AG04449 (cell line): ENCODE measurements around the gene HOXC5.

Experiments used
- CTCF ChIA-PET: fragments of 350-600 bp; formaldehyde crosslinking; extraction: SDS; loops from one replicate; lab custom pipeline; 2021; ENCODE audit warnings: antibody characterized with exemption; lab: Yijun Ruan, JAX
- POLR2A ChIA-PET: fragments of 400-600, 350-600 bp; formaldehyde crosslinking; extraction: SDS; loops from one replicate; lab custom pipeline; 2020; ENCODE audit warnings: antibody characterized with exemption, inconsistent platforms; lab: Yijun Ruan, JAX
- DNase-seq: peaks from one replicate; pipeline ENCODE4 v3.0.0-alpha.2; 2010; ENCODE audit warnings: low read depth, low spot score
- H3K4me3 ChIP-seq: 2 replicates; pipeline ENCODE4 v1.5.1; 2011; ENCODE audit warnings: low read depth, mild to moderate bottlenecking, control low read depth, low read length
- CTCF ChIP-seq: IDR thresholded peaks from one replicate; pipeline ENCODE4 v1.5.1; 2011; ENCODE audit warnings: mild to moderate bottlenecking, moderate library complexity, low read length, control low read depth, inconsistent platforms; ENCODE audit not compliant: insufficient read depth; ENCODE audit errors: missing control alignments

The HOXC5 gene

DNA sequence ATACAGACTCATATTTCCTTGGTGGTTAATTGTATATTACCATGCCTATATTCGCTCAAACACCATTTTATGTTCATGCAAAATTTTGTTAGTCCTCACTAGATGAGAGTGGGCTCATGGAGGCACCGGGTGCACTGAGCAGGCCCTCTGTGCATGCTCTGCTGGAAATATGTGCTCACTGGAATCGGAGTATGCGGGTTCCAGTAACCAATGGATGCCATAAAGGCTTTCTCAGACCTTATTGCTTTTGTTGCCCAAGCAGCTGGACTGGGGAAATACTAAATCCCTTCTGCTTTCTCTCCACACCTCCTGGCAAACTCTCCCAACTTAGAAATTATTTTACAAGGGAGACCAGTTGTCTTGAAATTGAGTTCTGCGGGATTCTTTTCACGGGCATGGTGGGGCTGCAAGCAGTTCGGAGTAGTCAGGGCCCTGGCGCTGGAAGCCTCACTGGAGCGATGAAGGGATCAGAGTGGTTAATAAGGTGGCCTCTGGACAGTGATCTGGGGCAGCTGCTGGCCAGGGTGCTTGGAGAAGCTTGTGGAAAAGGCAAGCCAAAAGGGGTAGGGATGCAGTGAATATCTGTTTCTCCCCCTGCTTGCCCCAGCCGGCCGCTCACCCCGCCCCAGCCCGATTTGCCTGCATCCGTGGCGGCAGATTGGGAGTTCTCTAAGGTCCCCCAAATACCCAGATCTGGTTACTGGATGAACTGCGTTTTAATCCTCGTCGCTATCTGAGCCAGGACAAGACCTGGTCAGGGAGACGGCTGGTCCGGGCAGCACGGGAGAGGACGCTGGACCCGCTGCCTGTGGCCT, 12.1 kb upstream of the HOXC5 start:
- peak overlapping the region; percentile 88 for H3K4me3 ChIP-seq
- ChIA-PET POLR2A (interaction anchor here (1.8 kb wide), 1 partner anchor 12 kb away, joined by 7 read pairs; the partner anchor contains the start of gene HOXC8), CTCF (interaction anchor here (1.0 to 23.4 kb wide), 6 partner anchors 11 to 194 kb away, joined by 3 to 908 read pairs (median 50); partner anchors contain the start of genes HOXC5, HOXC8, HOXC9 and SMUG1)
- no peak for TF ChIP-seq CTCF
- no peak for DNase-seq

DNA sequence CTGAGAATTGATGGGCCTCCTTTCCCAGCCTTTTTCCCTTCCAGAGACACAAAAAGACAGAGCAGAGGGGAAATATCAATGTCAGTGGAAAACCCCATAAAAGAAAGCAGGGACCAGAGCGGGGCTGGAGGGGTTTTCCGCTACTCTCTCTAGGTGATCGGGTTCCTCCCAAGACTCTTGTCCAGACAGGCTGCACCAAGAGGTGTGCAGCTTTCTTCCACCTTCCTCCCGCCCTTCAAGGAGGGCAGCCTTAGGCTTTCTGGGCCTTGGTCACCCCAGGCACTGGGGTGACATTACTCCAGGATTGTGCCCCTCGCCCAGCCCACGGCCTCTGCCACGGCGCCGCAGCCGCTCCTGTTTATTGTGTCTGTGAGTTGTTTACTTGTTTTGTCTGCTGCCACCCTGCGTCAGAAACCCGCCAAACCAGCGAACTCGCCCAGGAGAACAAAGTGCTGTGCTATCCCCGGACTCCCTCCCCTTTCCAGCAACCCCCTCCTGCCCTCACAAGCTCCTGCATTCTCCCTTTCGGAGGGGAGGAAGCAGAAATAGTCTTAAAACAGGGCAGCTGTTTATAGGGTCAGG, 11.3 kb upstream of the HOXC5 start:
- no peak for DNase-seq
- peak overlapping the region; percentile 88 for H3K4me3 ChIP-seq
- CTCF ChIA-PET: interaction anchor here (1.0 to 23.4 kb wide), 7 partner anchors 11 to 193 kb away, joined by 3 to 908 read pairs (median 44); partner anchors contain the start of genes HOXC5, HOXC8, HOXC9 and SMUG1
- TF ChIP-seq CTCF: peak; percentile 25
- POLR2A ChIA-PET: interaction anchor here (0.8 to 1.8 kb wide), 2 partner anchors 13 kb away, joined by 5 to 7 read pairs; partner anchors contain the start of gene HOXC8

- ChIA-PET POLR2A (interaction anchor here (0.7 to 3.0 kb wide), 7 partner anchors 9 to 743 kb away, joined by 3 to 23 read pairs (median 5); partner anchors contain the start of genes HOXC10, HOXC5, HOXC8 and HOXC9), CTCF (interaction anchor here (0.8 to 23.4 kb wide), 9 partner anchors 9 to 356 kb away, joined by 3 to 908 read pairs (median 16); partner anchors contain the start of genes HOXC10, HOXC5, HOXC8 and HOXC9)
- no peak for DNase-seq
- H3K4me3 ChIP-seq: peak overlapping the region; percentile 55
- TF ChIP-seq CTCF: no peak
These were observed 9.6 kb upstream of the HOXC5 start for GRCh38 chr12:54022960-54023884.

DNA sequence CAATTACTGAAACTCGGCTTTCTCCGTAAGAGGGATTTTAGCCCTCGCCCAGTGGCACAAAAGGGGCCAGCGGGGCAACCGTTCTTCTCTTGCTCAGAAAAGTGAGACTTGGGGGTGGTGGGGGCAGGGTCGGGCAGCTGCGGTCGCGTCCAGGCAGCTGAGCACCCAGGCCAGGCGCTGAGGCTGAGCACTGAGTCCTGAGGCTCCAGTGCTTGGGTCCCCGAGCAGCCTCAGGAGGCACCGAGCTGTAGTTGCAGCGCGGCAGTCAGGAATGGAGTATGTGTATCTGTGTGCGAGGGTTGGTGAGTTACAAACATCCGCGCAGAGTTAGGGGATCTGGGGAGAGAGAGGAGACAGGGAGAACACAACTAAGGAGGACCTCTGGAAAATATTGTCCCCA, 8.7 kb upstream of the HOXC5 start:
- no peak for TF ChIP-seq CTCF
- H3K4me3 ChIP-seq: peak overlapping the region; percentile 55
- ChIA-PET POLR2A (interaction anchor here (0.7 to 3.0 kb wide), 6 partner anchors 10 to 744 kb away, joined by 3 to 23 read pairs (median 4); partner anchors contain the start of genes HOXC10, HOXC8 and HOXC9), CTCF (interaction anchor here (1.0 to 23.4 kb wide), 7 partner anchors 8 to 355 kb away, joined by 3 to 908 read pairs (median 44); partner anchors contain the start of genes HOXC10, HOXC5, HOXC8 and HOXC9)
- DNase-seq: no peak

GRCh38 chr12:54024581-54025305, 8.1 kb upstream of the HOXC5 start:
- H3K4me3 ChIP-seq: peak overlapping the region; percentile 55
- ChIA-PET POLR2A (interaction anchor here (0.6 to 3.0 kb wide), 4 partner anchors 11 to 183 kb away, joined by 3 to 23 read pairs (median 4); partner anchors contain the start of genes HOXC10 and HOXC8), CTCF (interaction anchor here (1.0 to 23.4 kb wide), 7 partner anchors 7 to 355 kb away, joined by 3 to 908 read pairs (median 44); partner anchors contain the start of genes HOXC10, HOXC5, HOXC8 and HOXC9)
- TF ChIP-seq CTCF: no peak
- DNase-seq: no peak
